Smooth muscle cell of the brain vasculature (primary cell): ENCODE results near the gene FCER1G.
A peak's percentile ranks its signal among the peaks of the same experiment; 100 is the strongest.

Experiments
- DNase-seq: peaks from one replicate; pipeline ENCODE4 v3.0.0-alpha.2; 2012; ENCODE audit warnings: low read depth, low spot score

Gene FCER1G

DNA sequence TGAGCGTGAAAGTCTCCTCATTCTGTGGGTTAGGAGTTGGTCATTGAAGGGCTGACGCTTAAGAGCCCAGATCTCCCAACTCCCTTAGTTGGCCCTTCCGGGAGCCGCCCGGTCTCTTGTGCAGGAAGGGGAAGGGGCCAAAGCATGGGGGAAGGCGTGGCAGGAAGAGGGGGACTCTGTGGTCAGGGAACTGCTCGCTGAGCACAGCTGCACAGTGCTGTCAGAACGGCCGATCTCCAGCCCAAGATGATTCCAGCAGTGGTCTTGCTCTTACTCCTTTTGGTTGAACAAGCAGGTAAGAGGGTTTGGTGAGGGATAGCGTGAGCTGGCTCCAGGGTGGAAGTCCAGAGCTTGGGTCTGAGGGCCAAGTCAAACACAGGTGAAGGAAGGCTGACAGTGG is at the start of gene FCER1G:
Gene FCER1G (plus strand): TSS at position 220 of the 400 bp plus-strand sequence. CDS start 27 bp downstream, at position 247.
- no peak for DNase-seq

DNA sequence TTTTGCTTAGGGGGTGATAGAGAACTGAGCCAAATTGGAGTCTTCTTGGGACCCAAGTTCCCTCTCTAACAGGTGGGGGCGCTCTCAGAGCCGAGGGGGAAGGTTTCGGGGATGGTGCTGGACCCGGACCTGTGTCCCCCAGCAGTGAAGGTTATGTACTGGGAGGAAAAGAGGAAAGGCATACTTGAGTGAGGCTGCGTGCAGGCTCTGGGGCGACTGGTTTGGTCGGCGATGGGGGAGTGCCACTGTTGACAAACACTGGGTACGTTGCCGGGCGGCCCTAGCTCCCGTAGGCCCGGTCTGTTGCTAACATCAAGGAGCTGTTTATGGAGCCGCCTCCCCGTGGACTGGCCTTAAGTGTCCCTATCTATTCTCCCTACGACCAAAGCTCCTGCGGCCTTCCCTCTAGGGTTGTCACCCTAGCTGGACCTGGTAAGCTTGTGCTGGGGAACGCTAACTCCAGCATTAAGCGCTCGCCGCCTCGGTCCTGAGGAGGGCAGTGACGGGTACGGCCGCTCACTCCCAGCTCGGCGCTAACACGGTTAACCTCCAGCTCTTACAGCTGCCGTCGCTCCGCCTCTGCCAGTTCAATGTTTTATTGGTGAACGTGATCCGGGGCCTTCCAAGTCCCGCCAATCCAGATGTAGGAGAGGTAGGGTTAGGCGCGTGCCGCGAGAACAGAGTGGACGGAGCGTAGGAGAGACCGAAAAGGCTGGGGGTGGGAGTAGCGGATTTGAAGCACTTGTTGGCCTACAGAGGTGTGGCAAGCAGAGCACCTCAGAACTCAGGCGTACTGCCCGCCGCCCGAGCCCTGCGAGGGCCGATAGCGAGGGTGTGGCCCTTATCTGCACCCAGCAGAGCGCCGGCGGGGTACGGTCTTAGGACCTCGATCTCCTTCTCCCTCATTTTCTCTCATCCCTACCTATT is 49.1 kb upstream of the FCER1G start, which contains the start of gene PPOX:
Gene PPOX (plus strand): TSS at position 685 of the 927 bp plus-strand sequence. CDS start 422 bp downstream, outside the sequence.
- peak; percentile 95 for DNase-seq

DNA sequence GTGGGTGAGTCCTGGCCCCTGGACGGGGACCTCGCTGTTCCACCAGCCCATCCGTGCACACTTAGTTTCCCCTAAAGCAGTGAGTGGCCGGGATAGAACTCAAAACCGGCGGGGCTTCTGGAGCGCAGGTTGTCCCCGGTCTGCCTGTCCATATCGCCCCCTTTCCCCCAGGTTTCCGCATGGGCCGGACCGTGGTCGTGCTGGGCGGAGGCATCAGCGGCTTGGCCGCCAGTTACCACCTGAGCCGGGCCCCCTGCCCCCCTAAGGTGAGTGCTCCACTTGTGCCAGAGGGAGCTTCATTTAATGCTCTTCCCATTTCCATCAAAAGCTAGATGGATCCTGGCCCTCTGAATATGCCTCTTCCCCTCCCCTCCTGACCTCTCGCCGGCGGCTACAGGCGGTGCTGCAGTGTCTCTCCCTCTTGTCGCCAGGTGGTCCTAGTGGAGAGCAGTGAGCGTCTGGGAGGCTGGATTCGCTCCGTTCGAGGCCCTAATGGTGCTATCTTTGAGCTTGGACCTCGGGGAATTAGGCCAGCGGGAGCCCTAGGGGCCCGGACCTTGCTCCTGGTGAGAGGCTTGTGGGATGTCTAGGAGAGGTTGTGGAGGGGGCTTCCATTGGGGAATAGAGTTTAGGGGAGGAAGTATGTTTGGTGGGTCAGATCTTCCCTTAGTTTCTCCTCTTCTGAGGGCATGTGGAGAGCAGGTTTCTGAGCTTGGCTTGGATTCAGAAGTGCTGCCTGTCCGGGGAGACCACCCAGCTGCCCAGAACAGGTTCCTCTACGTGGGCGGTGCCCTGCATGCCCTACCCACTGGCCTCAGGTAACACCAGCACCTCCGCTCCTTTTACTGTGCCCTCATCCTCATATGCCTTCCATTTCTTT is 48.2 kb upstream of the FCER1G start:
- no peak for DNase-seq

DNA sequence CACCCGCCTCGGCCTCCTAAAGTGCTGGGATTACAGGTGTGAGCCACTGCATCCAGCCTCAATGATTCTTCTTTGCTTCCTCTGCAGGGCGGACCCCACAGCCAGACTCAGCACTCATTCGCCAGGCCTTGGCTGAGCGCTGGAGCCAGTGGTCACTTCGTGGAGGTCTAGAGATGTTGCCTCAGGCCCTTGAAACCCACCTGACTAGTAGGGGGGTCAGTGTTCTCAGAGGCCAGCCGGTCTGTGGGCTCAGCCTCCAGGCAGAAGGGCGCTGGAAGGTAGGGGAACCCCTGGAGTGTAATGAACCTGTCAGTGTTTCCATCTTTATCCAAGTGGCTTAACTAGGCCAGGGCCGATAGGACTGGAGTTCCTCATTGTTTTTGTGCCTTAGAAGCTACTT is 46.2 kb upstream of the FCER1G start:
- no peak for DNase-seq

DNA sequence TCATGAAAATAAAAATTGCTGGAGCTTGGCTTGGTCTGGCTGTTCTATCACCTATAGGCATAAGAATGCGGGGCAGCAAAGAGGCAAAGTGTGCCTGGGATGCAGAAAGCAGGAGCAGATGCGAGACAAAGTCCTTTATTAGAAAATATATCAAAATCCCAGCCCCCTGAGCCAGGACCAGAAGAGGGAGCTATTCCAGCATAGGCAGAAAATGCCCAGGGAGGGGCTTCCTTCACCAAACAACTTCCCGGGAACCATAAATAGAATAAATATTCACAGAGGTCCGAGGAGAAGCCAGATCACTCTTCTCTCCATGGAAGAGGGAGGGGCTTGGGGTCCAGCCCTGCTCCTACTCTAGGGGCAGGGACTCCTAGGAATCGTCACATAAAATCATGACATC is 43.9 kb upstream of the FCER1G start:
- no peak for DNase-seq

DNA sequence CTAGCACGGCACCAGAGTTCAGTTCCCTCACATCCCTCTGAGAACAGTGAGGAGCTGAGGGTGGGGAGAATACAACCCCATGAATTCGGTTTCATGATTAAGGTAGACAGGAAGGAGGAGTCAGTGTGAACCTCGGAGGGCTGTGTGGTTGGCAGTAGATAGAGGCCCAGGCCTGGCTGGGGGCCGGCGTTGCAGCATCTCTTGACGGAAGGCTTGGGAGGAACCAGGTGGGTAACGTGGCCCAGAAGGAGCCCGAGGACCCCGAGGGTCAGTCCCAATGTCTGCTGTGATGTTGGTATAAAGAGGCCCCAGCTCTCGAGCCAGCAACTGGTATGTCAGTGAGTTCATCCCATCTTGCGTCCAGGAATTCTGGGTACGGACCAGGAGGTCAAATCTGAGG is 43.4 kb upstream of the FCER1G start:
- no peak for DNase-seq

DNA sequence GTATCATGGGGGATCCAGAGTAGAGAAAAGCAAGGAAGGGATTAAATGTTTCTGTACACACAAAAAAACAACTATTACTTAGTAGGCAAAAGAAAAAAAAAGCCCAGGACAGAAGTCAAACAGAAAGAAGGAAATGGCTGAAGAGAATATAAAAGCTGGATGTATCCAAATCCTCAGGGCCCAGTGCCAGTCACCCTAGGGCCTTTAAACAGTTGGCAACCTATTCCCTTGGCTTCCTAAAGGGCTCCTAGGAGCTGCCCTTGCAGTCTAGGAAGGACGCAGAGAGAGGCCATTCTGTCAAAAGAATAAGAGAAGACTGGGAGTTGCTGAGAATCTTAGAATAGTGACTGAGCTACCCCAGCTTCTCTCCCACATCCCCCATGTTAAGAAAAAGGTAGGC is 42.7 kb upstream of the FCER1G start:
- no peak for DNase-seq

DNA sequence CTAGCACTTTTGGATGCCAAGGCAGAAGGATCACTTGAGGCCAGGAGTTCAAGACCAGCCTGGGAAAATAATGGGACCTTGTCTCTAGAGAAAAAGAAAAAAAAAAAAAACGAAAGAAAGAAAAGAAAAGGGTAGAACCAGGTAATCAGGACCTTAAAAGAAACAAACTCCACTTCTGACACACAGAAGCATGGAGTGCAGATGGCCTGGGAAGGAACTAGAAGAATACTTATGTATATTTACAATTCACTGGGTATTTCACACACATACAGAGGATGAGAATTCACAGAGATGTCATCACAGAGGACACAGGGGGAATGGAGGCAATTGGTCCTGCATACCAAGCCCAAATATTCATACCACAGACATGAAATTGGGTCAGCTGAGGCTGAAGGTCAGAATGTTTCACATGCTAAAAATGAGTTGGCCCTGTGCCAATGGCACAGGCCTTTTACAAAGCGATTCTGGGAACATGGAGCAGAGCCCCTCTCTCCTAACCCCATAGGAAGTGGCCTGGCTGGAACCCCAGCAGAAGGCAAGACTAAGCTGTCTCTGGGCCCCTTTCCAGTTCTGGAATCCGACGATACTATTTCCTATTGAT is 42.2 kb upstream of the FCER1G start:
- DNase-seq = no peak

DNA sequence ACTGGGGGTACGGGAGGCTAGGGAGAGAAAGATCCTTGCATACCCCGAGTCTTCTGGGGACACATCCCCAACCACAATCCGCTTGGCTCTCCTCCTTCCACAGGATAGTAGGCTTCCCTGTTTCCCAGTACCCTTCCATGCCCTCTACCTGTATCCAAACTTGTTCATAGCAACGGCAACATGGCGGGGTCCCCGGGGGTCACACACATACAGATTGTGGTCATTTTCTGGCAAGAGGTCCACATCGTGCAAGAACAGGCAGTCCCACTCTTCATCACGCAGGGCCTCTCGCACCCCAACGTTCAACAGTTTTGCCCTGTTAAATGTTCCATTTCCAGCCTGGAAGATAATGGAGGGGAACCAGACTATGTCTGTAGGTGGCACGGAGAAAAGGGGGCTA is 41.4 kb upstream of the FCER1G start:
- DNase-seq = no peak

DNA sequence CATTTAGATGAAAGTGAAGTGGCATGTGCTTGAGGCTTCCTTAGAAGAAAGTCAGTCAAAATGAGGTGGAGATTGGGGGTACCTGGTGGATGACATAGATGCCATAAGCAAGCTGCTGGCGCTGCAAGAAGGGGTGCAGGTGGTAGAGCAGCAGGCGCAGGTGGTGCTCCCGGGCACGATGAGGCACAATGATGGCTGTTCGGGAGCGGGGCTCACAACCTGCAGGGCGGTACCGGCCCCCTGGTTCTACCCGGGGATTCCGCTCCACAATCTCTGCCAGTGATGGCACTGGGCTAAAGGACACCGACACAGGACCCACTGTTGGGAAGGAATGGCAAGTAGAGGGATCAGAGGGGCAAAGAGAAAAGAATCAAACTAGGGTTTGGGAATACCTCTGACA is 40.2 kb upstream of the FCER1G start:
- no peak for DNase-seq

DNA sequence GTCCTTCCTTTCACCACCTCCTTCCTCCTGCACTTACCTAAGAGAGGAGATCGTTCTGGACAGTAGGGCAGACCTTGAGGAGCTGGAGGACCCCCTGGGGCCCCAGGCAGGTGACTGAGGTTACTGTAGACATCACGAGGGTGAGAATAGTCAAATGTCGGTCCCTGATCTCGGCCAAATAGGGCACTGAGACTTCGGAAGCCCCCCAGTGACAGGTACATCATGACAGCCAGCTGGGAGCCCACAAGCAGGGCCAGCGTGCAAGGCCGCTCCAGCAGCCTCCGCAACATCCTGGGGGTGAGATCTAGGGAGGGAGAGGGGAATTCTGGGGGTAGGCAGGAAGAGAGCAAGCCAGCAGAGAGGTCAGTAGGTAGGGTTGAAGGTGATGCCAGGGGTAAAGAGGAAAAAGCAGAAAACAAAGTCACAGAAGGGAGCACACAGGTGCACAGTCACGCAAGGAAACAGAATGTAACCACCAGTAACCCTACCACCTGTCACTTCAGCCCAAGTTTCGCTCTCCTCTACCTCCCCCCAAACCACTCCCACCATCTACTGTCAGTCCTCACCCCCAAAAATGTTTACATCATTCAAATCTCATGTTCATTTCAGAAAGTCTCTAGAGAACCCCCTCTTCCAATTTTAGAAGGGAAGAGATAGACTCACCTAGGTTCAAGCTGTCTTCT is 39.2 kb upstream of the FCER1G start:
- DNase-seq = no peak

DNA sequence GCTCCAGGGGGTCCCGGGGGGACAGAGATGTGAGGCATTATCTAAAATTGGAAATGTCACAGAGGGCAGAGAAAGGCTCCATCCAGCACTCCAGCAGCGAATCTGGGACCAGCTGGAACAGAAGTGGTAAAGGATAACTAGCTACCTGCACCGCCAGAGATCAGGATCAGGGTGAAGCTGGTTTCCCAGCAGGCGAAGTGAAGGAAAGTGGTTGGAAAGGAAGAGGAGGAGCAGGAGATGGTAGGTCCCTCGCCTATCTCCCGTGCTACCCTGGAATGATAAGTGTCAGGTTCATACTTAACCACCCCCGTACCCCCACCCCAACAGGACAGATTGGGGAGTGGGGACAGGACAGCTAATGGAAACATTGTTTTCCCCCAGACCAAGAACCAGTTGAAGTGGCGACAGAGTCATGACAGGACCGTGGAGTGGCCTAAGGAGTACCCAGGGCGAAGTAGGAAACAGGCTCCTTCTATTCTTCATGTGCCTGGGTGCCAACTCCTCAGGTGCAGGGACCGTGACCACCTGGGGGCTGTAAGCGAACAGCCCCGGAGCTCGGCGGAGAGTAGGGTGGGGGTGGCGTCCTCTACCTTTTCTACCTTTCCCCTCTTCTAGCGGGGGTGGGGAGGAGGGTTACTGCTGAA is 38.5 kb upstream of the FCER1G start:
- no peak for DNase-seq

DNA sequence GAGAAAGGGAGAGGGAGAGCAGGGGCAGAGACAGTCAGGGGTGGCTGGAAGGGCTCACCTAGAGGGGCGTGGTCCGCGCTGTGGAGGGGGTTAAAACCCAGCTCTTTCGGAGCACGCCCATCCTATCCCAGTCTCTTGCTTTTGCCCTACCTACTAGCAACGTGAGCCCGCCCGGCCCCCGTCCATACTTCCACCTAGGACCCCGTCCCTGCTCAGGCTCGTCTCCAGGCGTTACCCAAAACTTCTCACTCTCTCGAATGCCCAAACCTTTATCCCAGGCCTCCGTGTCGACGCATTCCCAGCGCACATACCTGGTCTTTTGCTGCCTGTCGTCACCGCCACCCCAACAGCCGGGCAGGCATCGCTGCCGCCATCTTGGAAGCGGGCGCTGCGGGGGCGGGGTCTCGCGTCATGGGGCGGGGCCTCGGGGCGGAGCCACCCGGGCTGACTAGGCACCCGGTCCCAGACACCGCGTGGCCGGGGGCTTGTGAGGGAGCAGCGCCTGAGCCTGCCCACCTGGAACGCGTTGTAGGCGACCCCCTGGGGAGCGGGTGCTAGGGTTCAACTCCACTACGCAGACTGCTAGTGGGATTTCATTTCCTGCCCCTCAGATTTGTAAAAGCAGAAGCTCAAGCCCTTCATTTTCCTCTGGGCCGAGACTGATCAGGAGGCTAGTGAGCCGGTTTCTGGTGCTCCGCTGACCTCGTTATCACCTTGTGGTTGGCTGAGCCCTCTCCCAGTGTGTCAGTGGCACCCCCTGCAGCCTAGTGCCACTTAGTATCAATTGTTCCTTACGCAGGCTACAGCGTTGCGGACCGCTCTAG is 37.8 kb upstream of the FCER1G start, which contains the start of gene B4GALT3:
Gene B4GALT3 (minus strand): TSS at position 396 of the 824 bp plus-strand sequence. CDS start 1,447 bp downstream, outside the sequence.
- DNase-seq = no peak

DNA sequence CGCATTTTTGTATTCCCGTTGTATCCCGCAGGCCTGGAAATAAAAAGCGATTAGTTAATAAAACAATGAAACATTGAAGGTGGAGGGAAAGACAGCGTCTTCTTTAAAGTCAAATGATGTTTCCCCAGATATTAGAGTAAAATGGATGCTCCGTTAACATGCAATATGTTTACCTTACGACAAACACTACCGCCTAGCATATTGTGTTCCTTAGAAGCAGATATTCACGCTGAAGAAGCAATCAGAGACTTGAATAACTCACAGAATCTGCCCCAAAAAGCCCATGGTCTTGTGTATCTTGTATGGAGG is 37.2 kb upstream of the FCER1G start:
- DNase-seq = no peak

DNA sequence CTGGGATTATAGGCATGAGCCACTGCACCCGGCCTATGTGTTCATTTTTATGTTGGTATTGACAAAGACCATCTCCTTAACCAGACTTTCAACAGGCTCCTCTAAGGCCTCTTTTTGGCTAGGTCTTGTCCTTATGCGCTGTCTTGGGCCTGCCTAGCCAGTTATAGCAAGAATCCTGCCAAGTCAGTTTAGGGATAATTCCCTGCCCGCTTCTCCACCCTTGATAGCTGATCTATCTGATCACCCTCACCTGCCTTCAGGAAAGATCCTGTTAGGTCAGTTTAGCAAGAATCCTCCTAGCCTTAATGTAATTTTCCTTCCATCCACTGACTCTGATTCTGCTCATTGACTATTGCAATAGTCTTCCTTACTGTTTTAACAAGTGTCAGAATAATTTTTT is 35.4 kb upstream of the FCER1G start:
- no peak for DNase-seq

DNA sequence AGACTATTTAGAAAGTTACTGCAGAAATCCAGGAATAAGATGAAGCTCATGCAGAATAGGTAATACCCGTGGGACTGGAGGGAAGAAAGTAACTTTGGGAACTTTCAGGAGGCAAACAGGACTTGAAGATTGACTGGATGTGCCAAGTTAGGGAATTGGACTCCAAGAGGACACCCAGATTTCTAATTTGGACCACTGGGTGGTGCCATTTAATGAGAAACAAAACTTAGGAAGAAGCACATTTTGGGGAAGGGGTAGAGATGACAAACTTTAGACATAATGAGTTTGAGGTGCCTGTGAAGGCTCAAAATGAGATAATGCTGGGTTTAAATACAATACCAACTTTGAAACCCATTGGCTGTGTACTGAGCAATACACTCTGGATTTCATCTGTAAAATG is 34.5 kb upstream of the FCER1G start:
- no peak for DNase-seq

DNA sequence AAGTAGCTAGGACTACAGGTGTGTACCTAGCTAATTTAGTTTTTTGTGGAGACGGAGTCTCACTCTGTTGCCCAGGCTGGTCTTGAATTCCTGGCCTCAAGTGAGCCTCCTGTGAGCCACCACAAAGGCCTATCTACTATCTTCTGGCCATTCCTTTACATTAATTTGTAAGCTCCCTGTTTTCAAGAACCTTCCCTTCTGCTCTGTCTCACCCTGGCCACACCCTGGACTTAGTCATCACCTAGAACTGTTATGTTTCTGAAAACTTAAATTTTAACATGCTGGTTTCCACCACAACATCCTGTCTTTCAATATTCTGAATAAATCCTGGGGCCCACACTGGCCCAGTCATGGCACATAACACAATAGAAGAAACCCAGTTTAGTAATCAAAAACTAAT is 32.9 kb upstream of the FCER1G start:
- DNase-seq = no peak

DNA sequence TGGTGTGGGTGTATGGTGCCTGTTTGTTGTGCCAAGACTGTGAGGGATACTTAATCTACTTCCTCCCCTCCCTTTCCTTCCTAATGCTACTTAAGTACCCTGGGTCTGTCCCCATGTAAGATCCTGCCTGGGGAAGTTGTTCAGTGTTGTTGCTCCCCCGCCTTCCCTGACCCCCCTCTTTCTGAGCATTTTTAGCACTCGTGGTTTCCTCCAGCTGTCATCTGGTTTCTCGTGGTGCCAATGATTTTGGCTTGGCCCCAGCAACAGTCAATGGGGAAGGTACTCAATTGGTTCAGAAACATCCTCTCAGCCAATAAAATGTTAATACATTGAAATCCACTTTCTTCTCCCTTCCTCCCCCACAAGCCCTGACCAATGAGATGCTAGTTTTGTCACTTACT is 29.8 kb upstream of the FCER1G start:
- no peak for DNase-seq

DNA sequence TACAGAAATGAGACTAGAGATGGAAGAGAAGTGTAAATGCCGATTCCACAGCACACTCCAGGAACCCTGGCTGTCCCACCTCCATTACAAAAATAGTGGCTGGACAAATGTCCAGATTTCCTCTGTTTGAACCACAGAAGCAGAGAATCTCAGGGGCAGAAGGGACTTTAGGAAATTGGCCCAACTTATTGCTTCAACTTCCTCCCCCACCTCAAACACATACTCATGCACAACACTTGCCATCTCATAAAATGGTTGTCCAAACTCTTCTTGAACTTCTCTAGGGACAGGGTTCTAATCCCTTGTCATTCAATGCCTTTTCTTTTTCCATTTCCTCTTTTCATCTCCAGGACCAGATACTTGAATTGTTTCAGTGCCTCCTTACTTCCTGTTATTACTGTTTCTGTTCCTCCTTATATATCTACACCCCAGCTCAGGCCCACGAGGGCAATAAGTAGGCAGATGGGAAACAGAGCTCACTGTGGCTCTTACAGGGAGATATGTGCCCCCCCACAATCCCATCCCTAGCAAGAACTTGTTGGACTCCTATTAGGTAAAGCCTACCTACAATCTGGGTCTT is 29.3 kb upstream of the FCER1G start:
- DNase-seq = no peak

DNA sequence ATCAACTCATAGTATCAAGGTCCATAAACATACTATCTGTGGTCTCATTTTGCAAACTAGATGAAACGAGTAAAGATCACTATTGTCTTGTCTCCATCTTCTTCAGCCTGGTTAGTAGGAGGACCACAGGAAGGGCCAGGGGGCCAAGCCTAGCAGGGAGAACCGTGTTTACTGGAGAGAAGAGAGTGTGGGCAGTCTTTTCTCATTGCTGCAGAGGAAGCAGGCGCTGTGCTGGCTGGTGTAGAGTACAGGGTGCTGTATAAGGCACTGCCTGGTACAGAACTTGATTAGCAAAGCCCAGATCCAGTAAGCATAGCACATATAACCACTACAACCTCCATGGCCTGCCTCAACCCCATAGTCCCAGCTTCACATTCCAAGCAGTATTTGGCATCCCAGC is 27.8 kb upstream of the FCER1G start:
- no peak for DNase-seq
